ENCODE results near the gene SPECC1.
"Not testable (repeated sequence)": the region's sequence is repeated elsewhere in the genome, so short reads cannot be mapped to it uniquely, and the experiment has no call there.

The SPECC1 gene

DNA sequence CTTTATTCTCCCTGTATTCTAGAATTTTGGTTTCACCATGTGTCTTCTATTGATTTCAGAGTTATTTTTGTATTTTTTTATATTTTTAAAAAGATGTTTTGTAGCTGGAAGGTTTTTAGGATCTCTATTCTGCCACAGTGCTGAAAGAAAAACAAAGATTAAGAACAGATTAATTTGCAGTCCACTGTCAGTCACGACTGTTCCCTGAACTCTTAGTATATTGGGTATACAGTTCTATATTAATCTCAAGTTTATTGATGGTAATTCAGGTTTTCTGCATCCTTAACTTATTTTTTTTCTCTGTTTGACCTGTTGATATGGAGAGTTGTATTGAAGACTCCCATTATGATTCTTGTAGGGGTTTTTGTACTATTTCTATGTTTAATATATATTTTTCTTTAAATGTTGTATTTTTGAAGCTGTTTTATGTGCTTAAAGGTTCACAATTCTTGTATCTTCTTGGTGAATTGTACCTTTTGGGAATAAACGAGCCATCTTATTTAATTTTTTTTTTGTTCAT is 2.9 kb downstream of the SPECC1 start:
- no peak for DNase-seq

DNA sequence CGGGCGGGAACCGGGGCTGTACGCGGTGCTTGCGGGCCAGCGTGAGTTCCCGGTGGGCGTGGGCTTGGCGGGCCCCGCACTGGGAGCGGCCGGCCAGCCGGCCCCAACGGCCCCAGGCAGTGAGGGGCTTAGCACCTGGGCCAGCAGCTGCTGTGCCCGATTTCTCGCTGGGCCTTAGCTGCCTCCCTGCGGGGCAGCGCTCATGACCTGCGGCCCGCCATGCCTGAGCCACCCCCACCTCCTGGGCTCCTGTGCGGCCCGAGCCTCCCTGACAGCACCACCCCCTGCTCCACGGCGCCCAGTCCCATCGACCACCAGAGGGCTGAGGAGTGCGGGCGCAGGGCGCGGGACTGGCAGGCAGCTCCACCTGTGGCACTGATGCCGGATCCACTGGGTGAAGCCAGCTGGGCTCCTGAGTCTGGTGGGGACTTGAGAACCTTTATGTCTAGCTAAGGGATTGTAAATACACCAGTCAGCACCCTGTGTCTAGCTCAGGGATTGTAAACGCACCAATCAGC is 7.4 kb downstream of the SPECC1 start:
- not testable (repeated sequence) for DNase-seq

GRCh38 chr17:20022701-20023100 is 13.5 kb downstream of the SPECC1 start:
- DNase-seq, result no peak

GRCh38 chr17:20026960-20027359 is 17.8 kb downstream of the SPECC1 start:
- DNase-seq, result no peak

- DNase-seq, result peak; percentile 20
Observed at GRCh38 chr17:20028443-20028842, 19.3 kb downstream of the SPECC1 start.

DNA sequence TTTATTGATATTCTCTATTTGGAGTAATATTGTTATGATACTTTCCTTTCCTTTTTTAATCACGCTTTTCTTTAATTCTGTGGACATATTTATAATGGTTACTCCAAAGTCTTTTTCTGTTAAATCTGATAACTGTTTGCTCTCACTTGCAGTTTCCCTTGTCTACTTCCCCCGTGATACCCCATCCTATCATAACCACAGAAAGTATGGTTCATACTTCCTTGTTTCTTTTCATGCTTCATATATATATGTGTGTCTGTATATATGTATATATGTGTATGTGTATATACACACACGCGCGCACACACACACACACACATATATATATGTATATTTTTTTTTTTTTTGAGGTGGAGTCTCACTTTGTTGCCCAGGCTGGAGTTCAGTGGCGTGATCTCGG is 23.5 kb downstream of the SPECC1 start:
- peak; percentile 66 for DNase-seq

DNA sequence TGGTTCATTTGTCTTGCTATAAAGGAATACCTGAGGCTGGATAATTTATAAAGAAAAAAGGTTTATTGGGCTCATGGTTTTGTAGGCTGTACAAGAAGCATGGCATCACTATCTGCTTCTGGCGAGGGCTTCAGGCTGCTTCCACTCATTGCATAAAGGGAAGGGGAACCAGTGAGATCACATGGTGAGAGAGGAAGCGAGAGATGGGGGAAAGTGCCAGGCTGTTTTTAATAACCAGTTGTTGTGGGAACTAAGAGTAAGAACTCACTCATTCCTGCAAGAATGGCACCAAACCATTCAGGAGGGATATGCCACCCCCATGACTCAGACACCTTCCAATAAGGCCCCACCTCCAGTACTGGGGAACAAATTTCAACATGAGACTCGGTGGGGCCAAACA is 24.3 kb downstream of the SPECC1 start:
- no peak for DNase-seq

GRCh38 chr17:20035501-20035900 is 26.3 kb downstream of the SPECC1 start:
- DNase-seq, result no peak

- not testable (repeated sequence) for DNase-seq
Observed at GRCh38 chr17:20037286-20037685, 28.1 kb downstream of the SPECC1 start.

DNA sequence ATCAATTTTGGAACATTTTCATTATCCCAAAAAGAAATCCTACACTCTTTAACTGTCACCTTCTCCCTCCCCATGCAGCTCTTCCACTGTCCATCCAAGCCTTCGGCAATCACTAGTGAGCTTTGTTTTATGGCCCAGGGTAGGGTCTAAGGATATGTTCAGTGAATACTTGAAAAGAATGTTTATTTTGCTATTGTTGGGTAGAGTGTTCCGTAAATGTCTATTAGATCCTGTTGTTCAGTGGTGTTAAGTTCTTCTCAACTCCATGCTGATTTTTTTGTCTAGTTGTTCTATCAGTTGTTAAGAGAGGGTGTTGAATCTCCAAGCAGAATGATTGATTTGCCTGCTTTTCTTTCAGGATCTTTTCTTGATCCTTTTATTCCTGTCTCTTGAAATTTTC is 29.9 kb downstream of the SPECC1 start:
- no peak for DNase-seq

- no peak for DNase-seq
Observed at GRCh38 chr17:20040216-20040615, 31.1 kb downstream of the SPECC1 start.

- DNase-seq, result peak; percentile 37
Observed at GRCh38 chr17:20043021-20043420, 33.9 kb downstream of the SPECC1 start.

DNA sequence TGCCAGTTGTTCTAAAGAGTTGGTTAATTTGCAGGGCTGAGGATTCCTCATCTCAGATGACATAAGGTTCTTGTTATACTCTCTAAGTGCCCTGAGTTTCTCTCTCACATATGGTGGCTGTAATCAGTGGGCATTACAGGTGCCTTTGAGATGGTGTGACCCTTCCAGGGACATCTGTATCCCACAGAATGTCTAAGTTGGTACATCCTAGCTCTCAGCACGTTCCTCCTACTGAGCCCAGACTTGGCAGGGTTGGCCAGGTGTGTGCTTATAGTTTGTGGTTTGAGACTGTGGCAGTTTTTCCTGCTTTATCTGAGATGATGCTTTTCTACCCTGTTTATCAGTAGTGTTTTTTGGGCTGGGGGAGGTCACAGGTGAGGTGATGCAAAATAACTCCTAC is 36.3 kb downstream of the SPECC1 start:
- no peak for DNase-seq

DNA sequence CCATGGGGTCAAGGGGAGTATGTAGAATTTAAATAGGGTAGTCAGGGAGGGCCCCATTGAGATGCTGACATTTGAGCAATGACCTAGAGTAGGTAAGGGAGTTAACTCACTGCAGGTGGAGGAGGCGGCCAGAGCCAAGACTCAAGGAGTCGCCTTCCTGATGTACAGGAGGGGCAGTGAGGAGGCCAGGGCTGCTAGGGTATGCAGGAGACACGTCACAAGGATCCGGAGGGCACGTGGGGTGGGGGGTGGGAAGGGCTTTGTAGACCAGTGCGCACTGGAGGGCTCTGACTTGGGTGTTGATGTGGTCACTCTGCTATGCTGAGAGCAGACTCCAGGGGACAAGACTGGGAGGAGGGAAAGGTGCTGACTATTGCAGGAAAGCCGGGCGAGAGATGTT is 37.5 kb downstream of the SPECC1 start:
- no peak for DNase-seq

- DNase-seq, result no peak
Observed at GRCh38 chr17:20051624-20052023, 42.5 kb downstream of the SPECC1 start.

DNA sequence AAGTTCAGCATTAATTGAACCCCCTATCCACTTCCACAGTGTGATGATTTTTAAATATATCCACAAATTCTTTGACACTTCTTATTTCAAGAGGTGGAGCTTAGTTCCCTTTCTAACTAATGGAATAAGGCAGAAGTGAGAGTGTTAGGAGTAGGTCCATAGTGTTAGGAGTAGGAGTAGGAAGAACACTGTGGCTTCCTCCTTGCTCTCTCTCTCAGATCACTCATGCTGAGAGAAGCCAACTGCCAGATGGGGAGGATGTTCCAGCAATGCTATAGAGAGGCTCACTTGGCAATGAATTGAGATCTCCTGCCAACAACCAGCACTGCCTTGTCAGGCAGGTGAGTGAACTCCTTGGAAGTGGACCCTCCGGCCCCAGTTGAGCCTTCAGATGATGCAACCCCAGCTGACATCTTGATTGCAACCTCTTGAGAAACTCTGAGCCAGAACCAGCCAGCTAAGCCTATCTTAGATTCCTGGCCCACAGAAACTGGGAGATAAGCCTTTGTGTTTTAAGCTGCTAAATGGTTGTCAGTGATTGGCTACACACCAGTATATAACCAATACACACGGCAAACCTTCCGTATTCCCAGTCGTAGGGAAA is 44.3 kb downstream of the SPECC1 start:
- DNase-seq, result no peak

DNA sequence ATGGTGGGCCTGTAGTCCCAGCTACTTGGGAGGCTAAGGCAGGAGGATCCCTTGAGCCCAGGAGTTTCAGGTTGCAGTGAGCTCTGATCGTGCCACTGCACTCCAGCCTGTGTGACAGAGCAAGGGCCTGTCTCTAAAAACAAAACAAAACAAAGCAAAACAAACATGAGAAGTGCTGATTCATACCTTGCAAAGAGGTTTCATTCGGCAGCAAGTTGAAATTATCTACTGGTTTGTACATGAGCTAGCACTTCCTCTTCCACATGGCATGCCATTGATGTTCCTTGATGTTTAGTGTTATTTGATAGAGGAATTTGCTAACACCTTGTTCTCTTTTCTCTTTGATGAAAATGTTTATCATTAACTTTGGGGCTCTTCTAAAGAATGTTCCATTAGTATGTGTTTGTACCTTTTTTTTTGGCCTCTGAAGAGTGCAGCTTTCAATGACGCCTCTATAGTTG is 50.6 kb downstream of the SPECC1 start:
- DNase-seq, result peak; percentile 69

GRCh38 chr17:20063665-20064648 is 54.8 kb downstream of the SPECC1 start:
- DNase-seq, result peak; percentile 82

GRCh38 chr17:20066253-20066652 is 57.1 kb downstream of the SPECC1 start:
- DNase-seq, result no peak

DNA sequence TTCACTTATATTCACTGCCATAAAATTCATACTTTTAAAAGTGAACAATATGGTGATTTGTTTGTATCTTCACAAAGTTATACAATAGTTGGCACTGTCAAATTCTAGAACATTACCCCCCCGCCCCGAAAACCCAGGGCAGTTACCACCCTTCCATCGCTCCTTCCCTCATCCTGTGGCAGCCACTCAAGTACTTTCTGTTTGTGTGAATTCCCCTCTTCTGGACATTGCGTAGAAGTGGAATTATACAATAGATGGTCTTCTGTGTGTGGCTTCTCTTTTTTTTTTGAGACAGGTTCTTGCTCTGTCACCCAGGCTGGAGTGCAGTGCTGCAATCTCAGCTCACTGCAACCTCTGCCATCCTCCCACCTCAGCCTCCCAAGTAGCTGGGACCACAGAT is 58.6 kb downstream of the SPECC1 start:
- no peak for DNase-seq

DNA sequence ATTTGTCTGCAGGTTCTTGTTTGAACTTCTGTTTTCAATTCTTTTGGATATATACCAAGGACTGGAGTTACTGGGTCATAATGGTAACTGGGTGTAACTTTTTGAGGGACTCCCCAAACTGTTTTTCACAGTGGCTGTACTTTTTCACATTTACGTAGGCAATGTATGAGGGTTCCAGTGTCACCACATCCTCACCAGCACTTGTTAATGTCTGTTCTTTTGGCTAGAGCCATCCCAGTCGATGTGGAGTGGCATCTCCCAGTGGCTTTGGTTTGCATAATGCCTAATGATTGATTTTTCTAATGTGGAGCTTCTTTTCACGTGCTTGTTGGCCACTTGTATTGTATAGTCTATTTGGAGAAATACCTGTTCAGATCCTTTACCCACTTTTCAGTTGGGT is 59.3 kb downstream of the SPECC1 start:
- DNase-seq, result no peak

GRCh38 chr17:20071824-20072691 is 62.9 kb downstream of the SPECC1 start:
- DNase-seq, result no peak

GRCh38 chr17:20072692-20072992 is 63.5 kb downstream of the SPECC1 start:
- DNase-seq, result peak; percentile 24
